Measurements from ENCODE around the gene IGLL5. TPM values are rescaled to one million over a fixed set of nuclear protein-coding genes. Genes with fewer than 3 reads are reported as not detected.

Gene IGLL5
- total and polyA plus RNA-seq, 2 experiments from 2014 or later = not detected

DNA sequence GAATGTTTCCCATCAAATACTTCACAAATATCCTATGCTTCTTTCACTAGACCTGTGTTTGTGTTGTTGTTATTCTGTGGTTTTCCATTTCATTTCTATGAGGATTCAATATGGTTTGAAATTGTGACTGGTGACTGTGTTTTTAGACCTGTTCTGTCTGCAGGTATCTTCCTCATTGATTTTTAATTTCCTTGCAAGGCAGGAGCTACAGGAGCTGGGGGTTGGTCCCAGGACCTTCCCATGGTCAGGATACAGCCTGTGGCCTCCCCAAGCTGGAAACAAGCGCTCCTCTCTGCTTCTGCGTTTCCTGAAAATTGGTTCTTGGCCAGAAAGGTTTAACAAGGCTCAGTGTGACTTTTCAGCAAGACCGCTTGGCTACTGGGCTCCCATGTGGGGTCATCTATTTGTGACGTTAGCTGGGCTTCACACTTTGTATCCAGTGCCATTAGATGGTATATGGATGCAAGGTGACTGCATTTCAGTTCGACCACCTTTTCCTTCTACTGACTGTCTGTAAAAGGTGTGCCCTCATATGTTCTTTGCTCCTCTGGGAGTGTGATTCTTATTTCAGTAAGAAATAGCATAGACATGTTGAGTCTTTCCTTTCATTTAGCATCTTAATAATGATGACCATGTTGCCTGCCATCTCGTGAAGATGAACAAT is 21.5 kb downstream of the IGLL5 start:
- Histone ChIP-seq H3K4me1 (ENCODE audit: low read depth) (no peaks in the 10 kb centered on the region), H3K9me3 (ENCODE audit: low read depth) (no peaks in the 10 kb centered on the region), H3K27ac (no peak overlapping the region), H3K36me3 (no peaks in the 10 kb centered on the region), H3K27me3 (no peaks in the 10 kb centered on the region), H3K4me3 (no peak overlapping the region)
- TF ChIP-seq, protein P1, sequence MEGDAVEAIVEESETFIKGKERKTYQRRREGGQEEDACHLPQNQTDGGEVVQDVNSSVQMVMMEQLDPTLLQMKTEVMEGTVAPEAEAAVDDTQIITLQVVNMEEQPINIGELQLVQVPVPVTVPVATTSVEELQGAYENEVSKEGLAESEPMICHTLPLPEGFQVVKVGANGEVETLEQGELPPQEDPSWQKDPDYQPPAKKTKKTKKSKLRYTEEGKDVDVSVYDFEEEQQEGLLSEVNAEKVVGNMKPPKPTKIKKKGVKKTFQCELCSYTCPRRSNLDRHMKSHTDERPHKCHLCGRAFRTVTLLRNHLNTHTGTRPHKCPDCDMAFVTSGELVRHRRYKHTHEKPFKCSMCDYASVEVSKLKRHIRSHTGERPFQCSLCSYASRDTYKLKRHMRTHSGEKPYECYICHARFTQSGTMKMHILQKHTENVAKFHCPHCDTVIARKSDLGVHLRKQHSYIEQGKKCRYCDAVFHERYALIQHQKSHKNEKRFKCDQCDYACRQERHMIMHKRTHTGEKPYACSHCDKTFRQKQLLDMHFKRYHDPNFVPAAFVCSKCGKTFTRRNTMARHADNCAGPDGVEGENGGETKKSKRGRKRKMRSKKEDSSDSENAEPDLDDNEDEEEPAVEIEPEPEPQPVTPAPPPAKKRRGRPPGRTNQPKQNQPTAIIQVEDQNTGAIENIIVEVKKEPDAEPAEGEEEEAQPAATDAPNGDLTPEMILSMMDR (IDR thresholded peaks at IDR 0.05; ENCODE audit: low read depth, low read length) = no peak
- DNase-seq (ENCODE audit: low read depth in 1 of 2, low spot score in 1 of 2) = no peak

DNA sequence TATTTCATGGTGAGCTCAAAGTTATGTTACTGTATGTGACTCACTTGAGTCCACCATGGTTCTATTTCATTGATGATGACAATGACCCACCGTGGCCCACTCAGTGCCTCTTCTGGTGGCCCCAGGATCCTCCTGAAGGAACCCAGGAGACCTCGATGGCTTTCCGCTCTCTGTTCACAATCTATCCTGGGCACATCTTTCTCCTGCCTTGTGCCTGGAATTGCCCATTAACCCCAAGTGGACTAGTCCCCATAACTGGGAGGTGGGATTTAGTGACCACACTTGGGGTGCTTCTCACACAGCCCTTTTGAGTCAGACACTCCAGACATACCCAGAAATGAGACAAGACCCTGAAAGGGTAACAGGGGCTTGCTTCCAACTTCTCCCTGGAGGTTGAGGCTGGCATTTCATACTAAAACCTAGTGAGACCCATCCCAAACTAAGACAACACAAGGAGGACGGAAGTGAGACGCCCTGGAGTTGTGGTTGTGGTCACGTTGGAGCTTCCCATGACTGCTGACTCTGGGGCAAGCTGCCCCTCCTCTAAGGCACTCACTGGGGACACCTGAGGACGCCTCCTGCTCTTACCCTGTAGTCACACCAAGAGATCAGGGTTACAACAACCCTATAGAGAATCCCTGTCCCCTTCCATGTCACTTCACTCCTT is 22.1 kb downstream of the IGLL5 start:
- no peaks in the 10 kb centered on the region for H3K27me3 ChIP-seq
- no peak for DNase-seq (ENCODE audit: low read depth in 1 of 2, low spot score in 1 of 2)
- no peaks in the 10 kb centered on the region for H3K4me1 ChIP-seq (ENCODE audit: low read depth)
- H3K36me3 ChIP-seq = no peaks in the 10 kb centered on the region
- H3K27ac ChIP-seq = no peak overlapping the region
- TF ChIP-seq, protein P1 (IDR thresholded peaks at IDR 0.05; ENCODE audit: low read depth, low read length) = no peak
- H3K4me3 ChIP-seq = no peak overlapping the region
- H3K9me3 ChIP-seq (ENCODE audit: low read depth) = no peaks in the 10 kb centered on the region

DNA sequence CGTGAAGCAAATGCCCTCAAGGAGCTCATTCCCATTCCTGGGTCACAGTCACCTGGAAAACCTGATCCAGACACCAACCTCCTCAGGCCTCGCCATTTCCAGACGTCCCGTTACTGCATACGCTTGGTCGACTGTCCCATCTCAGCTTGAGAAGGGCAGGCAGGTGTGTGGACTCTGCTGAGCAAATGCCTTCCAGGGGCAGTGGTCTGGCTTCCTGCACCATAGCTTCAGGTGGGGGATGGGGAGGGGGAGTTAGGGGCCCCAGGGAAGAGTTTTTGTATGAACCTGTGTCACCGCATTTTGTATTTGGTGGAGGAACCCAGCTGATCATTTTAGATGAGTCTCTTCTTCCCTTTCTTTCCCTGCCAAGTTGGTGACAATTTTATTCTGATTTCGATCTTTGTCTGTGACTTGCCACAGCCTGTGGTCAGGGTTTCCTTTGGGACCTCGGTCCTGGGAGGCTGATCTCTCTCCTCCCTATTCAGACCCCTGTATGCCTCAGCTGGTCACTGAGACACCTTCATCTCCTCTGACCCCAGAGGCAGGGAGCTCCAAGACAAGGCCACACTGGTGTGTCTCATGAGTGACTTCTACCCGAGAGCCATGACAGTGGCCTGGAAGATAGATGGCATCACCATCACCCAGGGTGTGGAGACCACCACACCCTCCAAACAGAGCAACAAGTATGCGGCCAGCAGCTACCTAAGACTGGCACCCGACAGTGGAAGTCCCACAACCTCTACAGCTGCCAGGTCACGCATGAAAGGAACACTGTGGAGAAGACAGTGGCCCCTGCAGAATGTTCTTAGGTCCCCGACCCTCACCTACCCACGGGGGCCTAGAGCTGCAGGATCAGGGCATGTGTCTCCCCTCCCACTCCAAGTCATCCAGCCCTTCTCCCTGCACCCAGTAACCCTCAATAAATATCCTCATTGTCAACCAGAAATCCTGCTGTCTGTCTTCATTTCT is 22.9 kb downstream of the IGLL5 start:
- DNase-seq (ENCODE audit: low read depth in 1 of 2, low spot score in 1 of 2) = no peak
- no peaks in the 10 kb centered on the region for H3K9me3 ChIP-seq (ENCODE audit: low read depth)
- no peak overlapping the region for H3K4me3 ChIP-seq
- no peak overlapping the region for H3K27ac ChIP-seq
- TF ChIP-seq, protein P1 (IDR thresholded peaks at IDR 0.05; ENCODE audit: low read depth, low read length) = no peak
- H3K27me3 ChIP-seq = no peaks in the 10 kb centered on the region
- H3K4me1 ChIP-seq (ENCODE audit: low read depth) = no peaks in the 10 kb centered on the region
- no peaks in the 10 kb centered on the region for H3K36me3 ChIP-seq

DNA sequence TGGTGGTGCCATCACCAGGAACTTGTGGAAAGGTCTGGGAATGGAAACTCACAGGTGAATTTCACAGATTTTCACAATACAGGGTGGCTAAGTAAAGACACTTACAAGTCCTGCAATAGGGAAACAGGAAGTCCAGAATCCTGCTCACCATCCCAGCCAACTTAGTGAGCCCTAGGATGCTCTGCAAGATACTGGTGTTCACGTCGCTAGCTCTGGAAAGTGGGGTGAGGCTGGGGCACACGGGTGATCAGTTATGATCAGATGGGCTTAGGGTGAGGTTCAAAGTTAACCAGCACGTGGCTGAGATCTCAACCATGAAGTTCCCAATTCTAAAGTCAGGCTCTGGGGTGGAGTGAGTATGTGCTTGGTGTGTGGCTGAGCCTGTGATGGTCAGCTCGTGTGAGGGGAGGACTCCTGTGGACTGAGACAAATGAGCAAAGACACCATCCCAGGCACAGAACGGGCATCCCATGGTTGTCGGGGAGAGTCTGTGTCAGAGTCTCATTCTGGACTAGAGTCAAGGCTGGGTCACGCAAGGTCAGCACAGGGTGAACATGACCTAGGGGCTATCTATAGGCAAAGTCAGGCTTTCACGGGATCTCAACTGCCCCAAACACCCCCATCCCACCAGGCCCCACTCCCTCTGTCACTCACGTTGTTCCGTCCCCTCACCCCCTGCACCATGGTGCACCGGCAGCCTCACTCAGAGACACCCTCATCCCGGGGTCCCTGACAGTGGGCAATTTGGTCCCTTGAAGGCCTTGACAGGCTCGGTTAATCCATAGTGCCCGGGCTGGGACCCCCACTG is 23.9 kb downstream of the IGLL5 start:
- no peak overlapping the region for H3K4me3 ChIP-seq
- no peaks in the 10 kb centered on the region for H3K27me3 ChIP-seq
- no peak overlapping the region for H3K27ac ChIP-seq
- no peaks in the 10 kb centered on the region for H3K9me3 ChIP-seq (ENCODE audit: low read depth)
- no peaks in the 10 kb centered on the region for H3K36me3 ChIP-seq
- H3K4me1 ChIP-seq (ENCODE audit: low read depth) = no peaks in the 10 kb centered on the region
- TF ChIP-seq, protein P1 (IDR thresholded peaks at IDR 0.05; ENCODE audit: low read depth, low read length) = no peak
- no peak for DNase-seq (ENCODE audit: low read depth in 1 of 2, low spot score in 1 of 2)
